A549 (cell line): ENCODE measurements around the gene RBP7. TPM values are rescaled to one million over a fixed set of nuclear protein-coding genes. Genes with fewer than 3 reads are reported as not detected.
A peak's percentile ranks its signal among the peaks of the same experiment; 100 is the strongest.

Source experiments
- ATAC-seq, 2 experiments: fragments of 200-7000 bp in 1 of 2; fragments of >200 bp in 1 of 2; cut with Nextera tagmentation in 1 of 2; cut with Tn5 transposase in 1 of 2; 3 replicates each; pipeline versions ENCODE4 v1.8.0 to v1.9.1; 2018 to 2020; ENCODE audit warnings: mild to moderate bottlenecking in 1 of 2, moderate library complexity in 1 of 2
- CTCF ChIA-PET: fragments of 300-600 bp; sonication (Branson Sonifier 250); formaldehyde crosslinking; extraction: SDS; loops from one replicate; lab custom pipeline; 2021; ENCODE audit warnings: antibody characterized with exemption, inconsistent platforms; lab: Yijun Ruan, JAX
- POLR2A ChIA-PET: fragments of 350-600 bp; formaldehyde crosslinking; extraction: SDS; loops from one replicate; lab custom pipeline; 2021; ENCODE audit warnings: antibody characterized with exemption, inconsistent platforms; lab: Yijun Ruan, JAX
- DNase-seq, 2 experiments: peaks; one replicate each; pipeline versions ENCODE4 v3.0.0 to v3.0.0-alpha.2; 2011 to 2016; ENCODE audit warnings: low read depth in 1 of 2, low spot score in 1 of 2
- FAIRE-seq: peaks from 2 replicates; lab custom pipeline; 2011; peaks lifted over from hg19 to GRCh38; lab: Jason Lieb, UNC
- H3K27ac ChIP-seq, 2 experiments: fragments of >200 bp; sonication (Bioruptor Twin); formaldehyde crosslinking; 3 replicates each; pipeline ENCODE4 v1.5.1; 2016 to 2017
- H3K4me1 ChIP-seq: fragments of >200 bp; sonication (Bioruptor Twin); formaldehyde crosslinking; 3 replicates; pipeline ENCODE4 v1.6.1; 2016
- H3K4me2 ChIP-seq: fragments of >200 bp; sonication (Bioruptor Twin); formaldehyde crosslinking; 3 replicates; pipeline ENCODE4 v1.6.1; 2016
- H3K4me3 ChIP-seq: fragments of >200 bp; sonication (Bioruptor Twin); formaldehyde crosslinking; 3 replicates; pipeline ENCODE4 v1.5.1; 2016
- H3K9me3 ChIP-seq: fragments of >200 bp; sonication (Bioruptor Twin); formaldehyde crosslinking; 3 replicates; pipeline ENCODE4 v1.6.1; 2016
- ATOH8 ChIP-seq: fragments of 250-450 bp; sonication (Bioruptor Pico); IDR thresholded peaks from 2 replicates; pipeline ENCODE4 v1.5.0; 2020; ENCODE audit warnings: low read depth, mild to moderate bottlenecking, moderate library complexity
- BHLHE40 ChIP-seq: IDR thresholded peaks from 2 replicates; pipeline ENCODE4 v1.6.1; 2012; ENCODE audit warnings: low read depth, low read length, inconsistent platforms
- CBX2 ChIP-seq: fragments of 200-600 bp; sonication (generic); IDR thresholded peaks from 2 replicates; pipeline ENCODE4 v1.6.1; 2016; ENCODE audit warnings: low read depth, mild to moderate bottlenecking, borderline replicate concordance
- CBX8 ChIP-seq: fragments of 200-600 bp; sonication (generic); IDR thresholded peaks from 2 replicates; pipeline ENCODE4 v1.6.1; 2016
- EP300 ChIP-seq, 2 experiments: fragments of >200 bp; sonication (Bioruptor Twin); formaldehyde crosslinking; IDR thresholded peaks; 2 replicates in 1 of 2; 3 replicates in 1 of 2; pipeline ENCODE4 v1.6.1; 2016 to 2017
- ESRRA ChIP-seq: fragments of 150-350 bp; IDR thresholded peaks from 2 replicates; pipeline ENCODE4 v1.6.1; 2014; ENCODE audit warnings: mild to moderate bottlenecking, low read length, borderline replicate concordance
- HDAC2 ChIP-seq: fragments of 200-600 bp; sonication (generic); IDR thresholded peaks from 2 replicates; pipeline ENCODE4 v1.6.1; 2016
- JUN ChIP-seq, 2 experiments: fragments of >200 bp; sonication (Bioruptor Twin); formaldehyde crosslinking; IDR thresholded peaks; 2 replicates in 1 of 2; 3 replicates in 1 of 2; pipeline ENCODE4 v1.6.1; 2016 to 2017
- MAFK ChIP-seq: fragments of 450-650 bp; IDR thresholded peaks from 2 replicates; pipeline ENCODE4 v1.6.1; 2014; ENCODE audit not compliant: partially characterized antibody
- MAX ChIP-seq: IDR thresholded peaks from 2 replicates; pipeline ENCODE4 v1.6.1; 2012
- NPAS2 ChIP-seq: fragments of 250-450 bp; sonication (Bioruptor Pico); IDR thresholded peaks from 2 replicates; pipeline ENCODE4 v1.8.0; 2022; ENCODE audit warnings: mild to moderate bottlenecking, moderate library complexity, borderline replicate concordance
- NR3C1 ChIP-seq: fragments of >200 bp; sonication (Bioruptor Twin); formaldehyde crosslinking; IDR thresholded peaks from 3 replicates; pipeline ENCODE4 v1.6.1; 2017
- RAD21 ChIP-seq, 2 experiments: fragments of >200 bp in 1 of 2; sonication (Bioruptor Twin) in 1 of 2; formaldehyde crosslinking in 1 of 2; IDR thresholded peaks in 1 of 2; conservative IDR thresholded peaks in 1 of 2; 2 replicates in 1 of 2; 3 replicates in 1 of 2; pipeline ENCODE4 v1.6.1; 2012 to 2018; ENCODE audit warnings: inconsistent platforms in 1 of 2
- RFX5 ChIP-seq: fragments of 450-650 bp; IDR thresholded peaks from 2 replicates; pipeline ENCODE4 v1.7.1; 2014; ENCODE audit warnings: antibody characterized with exemption, mild to moderate bottlenecking, moderate library complexity
- SMC3 ChIP-seq: fragments of >200 bp; sonication (Bioruptor Twin); formaldehyde crosslinking; IDR thresholded peaks from 3 replicates; pipeline ENCODE4 v1.6.1; 2018; ENCODE audit warnings: inconsistent platforms
- TFCP2L1 ChIP-seq: fragments of 250-450 bp; sonication (Bioruptor Pico); IDR thresholded peaks from 2 replicates; pipeline ENCODE4 v1.5.0; 2021; ENCODE audit warnings: mild to moderate bottlenecking
- TP53 ChIP-seq: fragments of 250-450 bp; sonication (Bioruptor Pico); IDR thresholded peaks from 2 replicates; pipeline ENCODE4 v1.5.0; 2021; ENCODE audit warnings: mild to moderate bottlenecking, moderate library complexity
- ZFP36 ChIP-seq: fragments of 450-650 bp; IDR thresholded peaks from 2 replicates; pipeline ENCODE4 v1.6.1; 2014; ENCODE audit warnings: borderline replicate concordance; ENCODE audit not compliant: partially characterized antibody
- WGBS: methylation state at CpG from one replicate; pipeline ENCODE4 v1.1.6; 2017; ENCODE audit errors: missing lambda C conversion rate; 5-methylcytosine and 5-hydroxymethylcytosine counted together
- polyA plus RNA-seq, 4 experiments: library from polyadenylated mRNA; depleted of rRNA in 3 of 4; stranded (reverse); fragments of >200 nt; fragmentation: RNase III in 1 of 4; extraction: RNeasy Plus Mini Kit Qiagen cat#74134 plus additional on column Dnase treatment in 1 of 4; gene quantifications; 2 replicates in 3 of 4; 3 replicates in 1 of 4; pipeline ENCODE4 v1.2.3, GENCODE V29; 2011 to 2017
- TF ChIP-seq, protein P1 (sequence below): fragments of 450-650 bp; IDR thresholded peaks from 2 replicates; pipeline ENCODE4 v1.6.1; 2014; ENCODE audit warnings: antibody characterized with exemption
- TF ChIP-seq, protein P2 (sequence below): IDR thresholded peaks from 2 replicates; pipeline ENCODE4 v1.6.1; 2012; ENCODE audit warnings: low read depth, borderline replicate concordance
- TF ChIP-seq, protein P3 (sequence below): fragments of >200 bp; sonication (Bioruptor Twin); formaldehyde crosslinking; IDR thresholded peaks from 3 replicates; pipeline ENCODE4 v1.5.1; 2016
- TF ChIP-seq, protein P4 (sequence below): fragments of >200 bp; sonication (Bioruptor Twin); formaldehyde crosslinking; IDR thresholded peaks from 2 replicates; pipeline ENCODE4 v1.6.1; 2016

RBP7 gene
- polyA plus RNA-seq, 2 of the 4 experiments (the other 2 are of a cell fraction): 3.2 to 3.5 TPM

GRCh38 chr1:10032590-10033358, 35.7 kb downstream of the RBP7 start, which contains the start of gene UBE4B (continued):
- no peak for TF ChIP-seq NPAS2 (CRISPR knock-in tag)
- no peak for TF ChIP-seq ATOH8
- no peak for TF ChIP-seq CBX2
- TF ChIP-seq, protein P1, sequence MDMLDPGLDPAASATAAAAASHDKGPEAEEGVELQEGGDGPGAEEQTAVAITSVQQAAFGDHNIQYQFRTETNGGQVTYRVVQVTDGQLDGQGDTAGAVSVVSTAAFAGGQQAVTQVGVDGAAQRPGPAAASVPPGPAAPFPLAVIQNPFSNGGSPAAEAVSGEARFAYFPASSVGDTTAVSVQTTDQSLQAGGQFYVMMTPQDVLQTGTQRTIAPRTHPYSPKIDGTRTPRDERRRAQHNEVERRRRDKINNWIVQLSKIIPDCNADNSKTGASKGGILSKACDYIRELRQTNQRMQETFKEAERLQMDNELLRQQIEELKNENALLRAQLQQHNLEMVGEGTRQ: peak; percentile 93
- TF ChIP-seq ESRRA: no peak
- TF ChIP-seq, protein P2, sequence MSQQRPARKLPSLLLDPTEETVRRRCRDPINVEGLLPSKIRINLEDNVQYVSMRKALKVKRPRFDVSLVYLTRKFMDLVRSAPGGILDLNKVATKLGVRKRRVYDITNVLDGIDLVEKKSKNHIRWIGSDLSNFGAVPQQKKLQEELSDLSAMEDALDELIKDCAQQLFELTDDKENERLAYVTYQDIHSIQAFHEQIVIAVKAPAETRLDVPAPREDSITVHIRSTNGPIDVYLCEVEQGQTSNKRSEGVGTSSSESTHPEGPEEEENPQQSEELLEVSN: no peak
- TF ChIP-seq EP300 (IDR thresholded peaks at IDR 0.05): no peak
- peak; percentile 22 to 23; a peak in 1 of 5 replicates for TF ChIP-seq JUN (IDR thresholded peaks at IDR 0.05)
- no peak for TF ChIP-seq ZFP36
- peak; percentile 76 for TF ChIP-seq SMC3
- peak; percentile 62; the same call in 1 of the 2 replicates for TF ChIP-seq HDAC2
- TF ChIP-seq RFX5: 0 out of 2 replicates have a peak, but pooled peaks have one; percentile 30
- TF ChIP-seq TFCP2L1 (CRISPR knock-in tag): no peak
- TF ChIP-seq, protein P3, sequence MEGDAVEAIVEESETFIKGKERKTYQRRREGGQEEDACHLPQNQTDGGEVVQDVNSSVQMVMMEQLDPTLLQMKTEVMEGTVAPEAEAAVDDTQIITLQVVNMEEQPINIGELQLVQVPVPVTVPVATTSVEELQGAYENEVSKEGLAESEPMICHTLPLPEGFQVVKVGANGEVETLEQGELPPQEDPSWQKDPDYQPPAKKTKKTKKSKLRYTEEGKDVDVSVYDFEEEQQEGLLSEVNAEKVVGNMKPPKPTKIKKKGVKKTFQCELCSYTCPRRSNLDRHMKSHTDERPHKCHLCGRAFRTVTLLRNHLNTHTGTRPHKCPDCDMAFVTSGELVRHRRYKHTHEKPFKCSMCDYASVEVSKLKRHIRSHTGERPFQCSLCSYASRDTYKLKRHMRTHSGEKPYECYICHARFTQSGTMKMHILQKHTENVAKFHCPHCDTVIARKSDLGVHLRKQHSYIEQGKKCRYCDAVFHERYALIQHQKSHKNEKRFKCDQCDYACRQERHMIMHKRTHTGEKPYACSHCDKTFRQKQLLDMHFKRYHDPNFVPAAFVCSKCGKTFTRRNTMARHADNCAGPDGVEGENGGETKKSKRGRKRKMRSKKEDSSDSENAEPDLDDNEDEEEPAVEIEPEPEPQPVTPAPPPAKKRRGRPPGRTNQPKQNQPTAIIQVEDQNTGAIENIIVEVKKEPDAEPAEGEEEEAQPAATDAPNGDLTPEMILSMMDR: peak; percentile 84
- TF ChIP-seq RAD21 (conservative IDR thresholded peaks at IDR 0.05 in 1 of 2, IDR thresholded peaks at IDR 0.05 in 1 of 2): peak; percentile 47 to 70; a peak in 4 of 5 replicates
- TF ChIP-seq MAX: peak; percentile 17; the same call in 1 of the 2 replicates
- TF ChIP-seq CBX8: no peak
- TF ChIP-seq, all 56 proteins: peak for 11

DNA sequence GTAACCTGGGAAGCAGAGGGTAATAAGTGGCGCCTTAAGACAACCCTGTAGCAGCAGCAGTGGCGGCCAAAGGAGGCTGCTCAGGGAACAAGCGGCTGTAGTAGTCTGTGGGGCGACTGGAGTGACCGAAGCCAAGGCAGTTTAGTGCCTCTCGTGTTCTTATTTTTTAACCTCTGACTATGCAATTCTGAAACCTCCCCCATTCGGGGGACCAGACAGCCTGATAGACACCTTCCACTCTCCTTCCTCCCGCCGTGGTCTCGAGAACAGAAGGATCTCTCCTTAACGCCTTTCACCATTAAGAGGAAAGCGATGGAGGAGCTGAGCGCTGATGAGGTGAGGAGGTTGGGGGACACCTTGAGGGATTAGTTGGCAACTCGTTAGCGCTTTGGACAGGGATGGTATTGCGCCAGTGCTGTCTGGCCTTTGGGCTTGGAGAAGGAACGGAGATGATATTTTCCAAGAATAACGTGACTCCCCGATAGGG, 36.4 kb downstream of the RBP7 start:
- POLR2A ChIA-PET: interaction anchor here (1.0 kb wide), 1 partner anchor 90 kb away, joined by 5 read pairs; the partner anchor contains the start of genes LZIC and NMNAT1
- peaks cover 10% of the 10 kb centered on the region; the same call in 2 of the 3 replicates for H3K4me1 ChIP-seq
- ATAC-seq (peak; percentile 68 to 70), FAIRE-seq (no peak), DNase-seq (peak; percentile 18 to 52)
- peak overlapping the region; percentile 77 for H3K4me3 ChIP-seq
- CTCF ChIA-PET: interaction anchor here (1.4 kb wide), 1 partner anchor 122 kb away, joined by 3 read pairs; no protein-coding TSS in a partner anchor
- 2% methylated on average over 19 of the region's 19 CpGs for WGBS
- peak overlapping the region; percentile 83 for H3K4me2 ChIP-seq
- TF ChIP-seq BHLHE40 (no peak), NR3C1 (no peak), TP53 (CRISPR knock-in tag) (no peak), MAFK (no peak)
- TF ChIP-seq, protein P4, sequence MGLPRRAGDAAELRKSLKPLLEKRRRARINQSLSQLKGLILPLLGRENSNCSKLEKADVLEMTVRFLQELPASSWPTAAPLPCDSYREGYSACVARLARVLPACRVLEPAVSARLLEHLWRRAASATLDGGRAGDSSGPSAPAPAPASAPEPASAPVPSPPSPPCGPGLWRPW: no peak
- H3K27ac ChIP-seq: peak overlapping the region; percentile 86 to 95
- H3K9me3 ChIP-seq: no peaks in the 10 kb centered on the region
